T-cell (primary cell): ENCODE data around the gene MCL1. TPM values are rescaled to one million over a fixed set of nuclear protein-coding genes. Genes with fewer than 3 reads are reported as not detected.
"Not testable (repeated sequence)": the region's sequence is repeated elsewhere in the genome, so short reads cannot be mapped to it uniquely, and the experiment has no call there.

Experiments used
- ATAC-seq, 4 experiments: fragments of 200-7000 bp in 3 of 4; fragments of 150-1000 bp in 1 of 4; cut with Tn5 transposase; replicated peaks in 1 of 4; 1 replicate in 3 of 4; 2 replicates in 1 of 4; pipeline ENCODE4 v1.10.0; 2021; ENCODE audit warnings: moderate library complexity in 3 of 4, mild to moderate bottlenecking in 2 of 4, moderate number of reproducible peaks in 1 of 4
- CTCF ChIA-PET, 2 donors: fragments of 300-600 bp; sonication (Branson Sonifier 250); formaldehyde crosslinking; loops; one replicate each; lab custom pipeline; 2022; ENCODE audit warnings: antibody characterized with exemption in 2 of 2; lab: Charles Lee
- POLR2A ChIA-PET, 2 donors: fragments of 300-600 bp; sonication (Branson Sonifier 250); formaldehyde crosslinking; loops; one replicate each; lab custom pipeline; 2022; ENCODE audit warnings: antibody characterized with exemption in 2 of 2; lab: Charles Lee
- DNase-seq, 35 experiments: peaks; one replicate each; pipeline versions ENCODE4 v3.0.0 to v3.0.0-alpha.2; 2013 to 2023
- H3K27ac ChIP-seq: one replicate; pipeline ENCODE4 v1.5.1; 2013; ENCODE audit warnings: low read length
- H3K27me3 ChIP-seq, 2 experiments: replicated peaks in 1 of 2; 1 replicate in 1 of 2; 2 replicates in 1 of 2; pipeline versions ENCODE4 v1.6.1 to v1.7.0; 2013; ENCODE audit warnings: low read length in 1 of 2, mixed read lengths in 1 of 2; ENCODE audit not compliant: control insufficient read depth in 2 of 2, insufficient read depth in 2 of 2; ENCODE audit errors: extremely low read depth in 1 of 2
- H3K36me3 ChIP-seq, 2 donors: 1 replicate in 1 of 2; 2 replicates in 1 of 2; pipeline versions ENCODE4 v1.6.1 to v1.7.0; 2013; ENCODE audit warnings: low read length in 1 of 2; ENCODE audit not compliant: control insufficient read depth in 2 of 2, insufficient read depth in 1 of 2; ENCODE audit errors: extremely low read depth in 1 of 2
- H3K4me1 ChIP-seq, 2 experiments: 1 replicate in 1 of 2; 2 replicates in 1 of 2; pipeline versions ENCODE4 v1.6.1 to v1.7.0; 2013; ENCODE audit warnings: low read length in 2 of 2, mixed read lengths in 1 of 2; ENCODE audit not compliant: insufficient read depth in 2 of 2, control insufficient read depth in 1 of 2; ENCODE audit errors: extremely low read depth in 1 of 2
- H3K4me3 ChIP-seq, 2 donors: 1 replicate in 1 of 2; 2 replicates in 1 of 2; pipeline versions ENCODE4 v1.5.1 to v1.7.0; 2013; ENCODE audit warnings: mild to moderate bottlenecking in 2 of 2, low read length in 1 of 2, moderate library complexity in 1 of 2; ENCODE audit not compliant: control insufficient read depth in 1 of 2; ENCODE audit errors: extremely low read depth in 1 of 2
- H3K9me3 ChIP-seq: 2 replicates; pipeline ENCODE4 v1.7.0; 2013
- H3K27ac Mint-ChIP-seq, 2 donors: one replicate each; pipeline ENCODE4 v1.8.0; 2020 to 2021; ENCODE audit warnings: mild to moderate bottlenecking in 2 of 2, mixed read lengths in 2 of 2
- H3K27me3 Mint-ChIP-seq, 2 donors: one replicate each; pipeline ENCODE4 v1.8.0; 2021 to 2022; ENCODE audit warnings: mixed read lengths in 2 of 2
- H3K36me3 Mint-ChIP-seq: one replicate; pipeline ENCODE4 v1.8.0; 2021; ENCODE audit warnings: mixed read lengths
- H3K4me1 Mint-ChIP-seq, 3 donors: one replicate each; pipeline ENCODE4 v1.8.0; 2020 to 2022; ENCODE audit warnings: mixed read lengths in 3 of 3, mild to moderate bottlenecking in 1 of 3
- H3K4me3 Mint-ChIP-seq, 3 donors: one replicate each; pipeline ENCODE4 v1.8.0; 2020 to 2022; ENCODE audit warnings: mild to moderate bottlenecking in 3 of 3, mixed read lengths in 3 of 3, moderate library complexity in 3 of 3
- H3K9me3 Mint-ChIP-seq, 3 donors: one replicate each; pipeline ENCODE4 v1.8.0; 2020 to 2022; ENCODE audit warnings: mixed read lengths in 3 of 3
- WGBS: methylation state at CpG from one replicate; pipeline ENCODE4 v1.1.5; 2013; ENCODE audit warnings: missing lambda C conversion rate; ENCODE audit not compliant: insufficient coverage; 5-methylcytosine and 5-hydroxymethylcytosine counted together
- total RNA-seq, 35 experiments: library from RNA in 6 of 35; stranded (reverse) in 6 of 35; fragments of 120-200 nt in 1 of 35; gene quantifications; one replicate each; pipeline versions ENCODE4 v1.2.1 to v1.2.4 and lab custom pipeline; 2013 to 2026

MCL1 gene
- total RNA-seq, 5 donors from 2014 or later (not counting 1 experiment from before 2014, with no cell fraction given), result 478 to 731 (median 517) TPM

DNA sequence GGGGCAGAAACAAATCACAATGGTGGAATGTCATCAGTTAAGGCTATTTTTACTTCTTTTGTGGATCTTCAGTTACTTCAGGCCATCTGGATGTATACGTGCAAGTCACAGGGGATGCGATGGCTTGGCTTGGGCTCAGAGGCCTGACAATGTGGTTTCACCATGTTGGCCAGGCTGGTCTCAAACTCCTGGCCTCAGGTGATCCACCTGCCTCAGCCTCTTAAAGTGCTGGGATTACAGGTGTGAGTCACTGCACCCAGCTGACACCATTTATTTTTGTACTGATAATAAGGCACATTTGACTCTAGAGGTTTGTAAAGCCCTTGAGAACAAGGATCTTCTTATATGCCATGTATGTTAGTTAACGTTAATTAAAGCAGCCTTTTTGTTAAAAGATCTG is 1.6 kb upstream of the MCL1 start:
- H3K9me3 ChIP-seq, H3K27ac ChIP-seq, ATAC-seq, H3K27me3 Mint-ChIP-seq, H3K27me3 ChIP-seq, H3K9me3 Mint-ChIP-seq, DNase-seq, H3K4me3 ChIP-seq: not testable (repeated sequence)
- POLR2A ChIA-PET, result interaction anchor here (0.6 to 8.5 kb wide), 9 partner anchors 9 to 341 kb away, joined by 3 to 115 read pairs (median 4); no protein-coding TSS in a partner anchor
- H3K4me3 Mint-ChIP-seq, result peak overlapping the region; percentile 8 to 99 (median 95)
- Histone ChIP-seq H3K4me1 (peaks cover 7 to 14% of the 10 kb centered on the region in 2 experiments), H3K36me3 (peaks cover 4 to 28% of the 10 kb centered on the region in 2 donors)
- CTCF ChIA-PET, result interaction anchor here (2.0 to 12.6 kb wide), 3 partner anchors 18 to 40 kb away, joined by 21 to 170 read pairs (median 31); no protein-coding TSS in a partner anchor
- WGBS, result no CpG with 5 or more reads among the region's 3 CpGs
- peaks cover 36% of the 10 kb centered on the region for H3K36me3 Mint-ChIP-seq
- peak overlapping the region; percentile 92 to 98 for H3K27ac Mint-ChIP-seq
- H3K4me1 Mint-ChIP-seq, result peaks cover 18 to 24% (median 20%) of the 10 kb centered on the region in 3 donors

DNA sequence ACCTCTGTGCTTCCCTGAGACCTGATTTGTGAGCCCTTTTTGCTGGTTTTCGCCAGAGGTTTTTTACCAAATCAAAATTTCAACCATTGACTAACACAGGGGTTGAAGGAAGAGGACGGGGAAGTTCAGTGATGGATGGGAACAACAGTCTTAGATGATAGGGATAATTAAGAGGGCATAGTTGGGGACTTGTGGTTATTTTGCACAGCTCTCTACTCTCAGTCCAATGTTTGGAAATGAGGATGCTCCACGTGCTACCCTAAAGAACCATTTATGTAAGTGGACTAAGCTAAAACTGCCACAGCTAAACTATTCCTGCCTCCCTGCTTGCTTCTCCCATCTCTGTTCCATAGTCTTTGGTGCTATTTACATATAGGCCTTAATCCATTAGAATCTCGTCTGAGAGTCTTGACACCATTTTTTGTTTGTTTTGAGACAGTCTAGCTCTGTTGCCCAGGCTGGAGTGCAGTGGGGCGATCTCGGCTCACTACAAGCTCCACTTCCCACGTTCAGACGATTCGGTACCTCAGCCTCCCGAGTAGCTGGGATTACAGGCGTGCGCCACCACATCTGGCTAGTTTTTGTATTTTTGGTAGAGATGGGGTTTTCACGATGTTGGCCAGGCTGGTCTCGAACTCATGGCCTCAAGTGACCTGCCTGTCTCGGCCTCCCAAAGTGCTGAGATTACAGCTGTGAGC is 684 bp upstream of the MCL1 start:
- Mint-ChIP-seq H3K4me1 (peaks cover 23 to 33% (median 26%) of the 10 kb centered on the region in 3 donors), H3K27ac (peak overlapping the region; percentile 92 to 98), H3K27me3 (no peaks in the 10 kb centered on the region), H3K9me3 (no peaks in the 10 kb centered on the region), H3K36me3 (peaks cover 42% of the 10 kb centered on the region), H3K4me3 (peak overlapping the region; percentile 75 to 99 (median 95))
- 92% methylated on average over 4 of the region's 15 CpGs for WGBS
- CTCF ChIA-PET, result interaction anchor here (0.5 to 12.6 kb wide), 9 partner anchors 9 to 491 kb away, joined by 3 to 170 read pairs (median 6); partner anchors contain the start of genes ENSA (in 1 of the 2) and GABPB2 (in 1 of the 2)
- no peaks in the 10 kb centered on the region for H3K9me3 ChIP-seq
- DNase-seq (no peak), ATAC-seq (peak; percentile 2 to 7 (median 4))
- peak overlapping the region; percentile 99 for H3K27ac ChIP-seq
- H3K4me3 ChIP-seq, result peak overlapping the region; percentile 54 to 77
- POLR2A ChIA-PET, result interaction anchor here (0.6 to 11.0 kb wide), 18 partner anchors 9 to 567 kb away, joined by 3 to 255 read pairs (median 6); partner anchors contain the start of genes CTSS (in 1 of the 2), ENSA (in 1 of the 2) and GOLPH3L (in 1 of the 2)
- peaks cover 12 to 18% of the 10 kb centered on the region in 2 experiments for H3K4me1 ChIP-seq
- H3K36me3 ChIP-seq, result peaks cover 4 to 37% of the 10 kb centered on the region in 2 donors
- H3K27me3 ChIP-seq, result no peaks in the 10 kb centered on the region

DNA sequence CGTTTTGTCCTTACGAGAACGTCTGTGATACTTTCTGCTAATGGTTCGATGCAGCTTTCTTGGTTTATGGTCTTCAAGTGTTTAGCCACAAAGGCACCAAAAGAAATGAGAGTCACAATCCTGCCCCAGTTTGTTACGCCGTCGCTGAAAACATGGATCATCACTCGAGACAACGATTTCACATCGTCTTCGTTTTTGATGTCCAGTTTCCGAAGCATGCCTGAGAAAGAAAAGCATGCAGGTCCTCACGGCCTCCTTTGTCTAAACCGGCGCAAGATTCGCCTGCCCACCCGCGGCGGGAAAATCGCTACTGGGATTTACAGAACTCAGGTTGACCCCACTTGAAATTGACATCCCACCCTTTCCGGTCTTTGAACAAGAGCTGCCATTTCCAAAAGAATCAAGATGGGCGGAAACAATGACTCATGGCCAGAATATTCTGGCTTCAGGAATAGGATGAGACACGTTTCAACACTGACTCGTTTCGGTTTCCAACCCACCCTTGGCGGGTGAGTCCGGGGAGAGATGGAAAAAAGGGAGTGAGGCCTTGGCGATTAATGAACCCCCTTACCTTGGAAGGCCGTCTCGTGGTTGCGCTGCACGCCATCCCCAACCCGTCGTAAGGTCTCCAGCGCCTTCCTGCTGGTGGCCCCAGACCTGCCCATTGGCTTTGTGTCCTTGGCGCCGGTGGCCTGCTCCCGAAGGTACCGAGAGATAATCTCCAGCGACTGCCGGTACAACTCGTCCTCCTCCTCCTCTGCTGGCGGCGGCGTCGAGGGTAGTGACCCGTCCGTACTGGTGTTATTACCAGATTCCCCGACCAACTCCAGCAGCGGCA is 919 bp downstream of the MCL1 start:
- no peaks in the 10 kb centered on the region for H3K9me3 Mint-ChIP-seq
- peaks cover 22 to 32% of the 10 kb centered on the region in 2 experiments for H3K4me1 ChIP-seq
- DNase-seq (peak in 4 of 35 experiments; percentile 35 to 62 (median 42)), ATAC-seq (peak in 1 of 4 experiments; percentile 2)
- peaks cover 4 to 51% of the 10 kb centered on the region in 2 donors for H3K36me3 ChIP-seq
- no peaks in the 10 kb centered on the region for H3K9me3 ChIP-seq
- no peaks in the 10 kb centered on the region for H3K27me3 ChIP-seq
- peak overlapping the region; percentile 95 to 100 (median 99) for H3K4me3 Mint-ChIP-seq
- peak overlapping the region; percentile 96 to 98 for H3K27ac Mint-ChIP-seq
- peaks cover 37 to 46% (median 40%) of the 10 kb centered on the region in 3 donors for H3K4me1 Mint-ChIP-seq
- under 1% methylated on average over 39 of the region's 50 CpGs for WGBS
- H3K27ac ChIP-seq, result peak overlapping the region; percentile 82
- ChIA-PET CTCF (interaction anchor here (1.3 to 12.6 kb wide), 4 partner anchors 16 to 118 kb away, joined by 3 to 170 read pairs (median 4); partner anchors contain the start of gene ENSA (in 1 of the 2)), POLR2A (interaction anchor here (0.6 to 11.0 kb wide), 20 partner anchors 8 to 692 kb away, joined by 3 to 255 read pairs (median 4); partner anchors contain the start of genes CERS2 (in 1 of the 2) and ENSA (in 1 of the 2))
- H3K4me3 ChIP-seq, result peak overlapping the region; percentile 77 to 100
- peaks cover 56% of the 10 kb centered on the region for H3K36me3 Mint-ChIP-seq
- H3K27me3 Mint-ChIP-seq, result no peaks in the 10 kb centered on the region

DNA sequence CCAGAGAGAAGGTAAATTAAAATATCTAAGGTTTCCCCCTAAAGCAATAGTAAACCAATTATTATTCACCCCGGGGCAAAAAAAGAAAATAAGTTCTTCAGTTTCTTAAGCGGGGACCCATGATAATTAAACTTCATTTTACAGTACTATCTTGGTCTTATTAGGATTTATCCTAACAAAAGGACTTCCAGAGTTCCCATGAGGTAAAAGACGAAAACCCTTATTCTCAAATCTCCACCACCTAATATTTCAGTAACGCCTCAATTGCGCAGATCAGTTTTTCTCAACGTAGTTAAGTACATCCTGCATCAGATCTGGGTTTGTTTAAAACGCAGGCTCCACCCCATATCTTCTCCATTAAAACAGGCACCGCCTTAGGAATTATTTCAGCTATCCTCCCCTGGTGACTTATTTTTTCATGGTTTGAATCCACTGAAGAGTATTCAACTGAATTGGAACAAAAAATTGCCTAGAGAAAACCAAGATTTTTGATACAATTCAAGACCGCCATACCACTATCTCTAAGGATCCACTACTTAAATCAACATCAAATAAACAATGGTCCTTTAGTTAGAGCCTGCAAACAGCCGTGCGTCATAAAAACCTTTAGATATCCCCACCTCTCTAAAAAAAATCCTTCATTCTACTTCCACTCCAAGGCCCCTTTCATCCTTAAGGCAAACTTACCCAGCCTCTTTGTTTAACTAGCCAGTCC is 1.7 kb downstream of the MCL1 start:
- ATAC-seq, result peak in 2 of 4 experiments; percentile 16 to 34
- Mint-ChIP-seq H3K9me3 (no peaks in the 10 kb centered on the region), H3K4me1 (peaks cover 45 to 52% (median 48%) of the 10 kb centered on the region in 3 donors), H3K4me3 (peak overlapping the region; percentile 95 to 100 (median 99)), H3K36me3 (peaks cover 64% of the 10 kb centered on the region), H3K27me3 (no peaks in the 10 kb centered on the region), H3K27ac (peak overlapping the region; percentile 96 to 98)
- POLR2A ChIA-PET, result interaction anchor here (0.6 to 11.0 kb wide), 13 partner anchors 10 to 691 kb away, joined by 3 to 255 read pairs (median 5); partner anchors contain the start of genes ENSA (in 1 of the 2) and GOLPH3L (in 1 of the 2)
- no peaks in the 10 kb centered on the region for H3K27me3 ChIP-seq
- CTCF ChIA-PET, result interaction anchor here (1.3 to 12.6 kb wide), 5 partner anchors 14 to 52 kb away, joined by 3 to 170 read pairs (median 4); partner anchors contain the start of gene ENSA (in 1 of the 2)
- H3K9me3 ChIP-seq, result no peaks in the 10 kb centered on the region
- peaks cover 29 to 37% of the 10 kb centered on the region in 2 experiments for H3K4me1 ChIP-seq
- peak in 15 of 35 experiments; percentile 27 to 71 (median 45) for DNase-seq
- 2% methylated on average over 6 of the region's 11 CpGs for WGBS
- peak overlapping the region; percentile 82 for H3K27ac ChIP-seq
- H3K4me3 ChIP-seq, result peak overlapping the region; percentile 77 to 100
- peaks cover 4 to 59% of the 10 kb centered on the region in 2 donors for H3K36me3 ChIP-seq

DNA sequence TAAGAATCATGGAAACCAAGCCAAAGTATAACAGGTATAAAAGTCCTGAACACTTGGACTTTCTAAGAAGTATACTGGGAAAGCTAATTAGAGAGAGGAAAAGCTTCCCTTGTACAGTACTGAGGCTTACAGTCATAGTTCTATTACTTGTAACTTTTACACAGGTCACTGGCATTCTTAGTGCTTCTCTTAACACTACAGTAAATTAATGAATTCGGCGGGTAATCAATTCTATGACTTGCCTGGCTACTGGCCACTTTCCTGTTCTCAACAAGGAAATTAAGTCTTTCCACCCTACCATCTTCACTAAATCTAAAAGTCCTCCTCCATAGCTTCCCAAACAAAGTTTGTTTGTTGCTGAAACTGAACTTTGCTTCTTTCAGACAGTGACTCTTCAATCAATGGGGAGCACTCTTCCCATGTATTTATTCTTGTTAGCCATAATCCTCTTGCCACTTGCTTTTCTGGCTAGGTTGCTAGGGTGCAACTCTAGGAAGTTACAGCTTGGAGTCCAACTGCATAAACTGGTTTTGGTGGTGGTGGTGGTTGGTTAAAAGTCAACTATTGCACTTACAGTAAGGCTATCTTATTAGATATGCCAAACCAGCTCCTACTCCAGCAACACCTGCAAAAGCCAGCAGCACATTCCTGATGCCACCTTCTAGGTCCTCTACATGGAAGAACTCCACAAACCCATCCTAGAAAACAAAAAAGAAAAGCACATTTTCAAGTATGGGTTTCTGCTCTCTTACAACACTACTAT is 2.4 kb downstream of the MCL1 start:
- Histone ChIP-seq H3K27me3 (no peaks in the 10 kb centered on the region), H3K9me3 (no peaks in the 10 kb centered on the region), H3K36me3 (peaks cover 4 to 66% of the 10 kb centered on the region in 2 donors), H3K27ac (peak overlapping the region; percentile 82), H3K4me3 (peak overlapping the region; percentile 77 to 100), H3K4me1 (peaks cover 31 to 44% of the 10 kb centered on the region in 2 experiments)
- no peaks in the 10 kb centered on the region for H3K27me3 Mint-ChIP-seq
- H3K4me1 Mint-ChIP-seq, result peaks cover 49 to 53% (median 52%) of the 10 kb centered on the region in 3 donors
- peak in 1 of 35 experiments; percentile 27 for DNase-seq
- WGBS, result 0% methylated on average over 2 of the region's 2 CpGs
- no peaks in the 10 kb centered on the region for H3K9me3 Mint-ChIP-seq
- no peak for ATAC-seq
- peak overlapping the region; percentile 96 to 98 for H3K27ac Mint-ChIP-seq
- ChIA-PET CTCF (interaction anchor here (1.3 to 12.6 kb wide), 6 partner anchors 10 to 52 kb away, joined by 3 to 170 read pairs (median 4); partner anchors contain the start of gene ENSA (in 1 of the 2)), POLR2A (interaction anchor here (0.8 to 11.0 kb wide), 14 partner anchors 9 to 690 kb away, joined by 3 to 255 read pairs (median 4); partner anchors contain the start of genes ENSA (in 1 of the 2) and GOLPH3L (in 1 of the 2))
- peaks cover 68% of the 10 kb centered on the region for H3K36me3 Mint-ChIP-seq
- H3K4me3 Mint-ChIP-seq, result peak overlapping the region; percentile 95 to 100 (median 99)
